Measurements from ENCODE around the gene BOD1.

BOD1 gene

GRCh38 chr5:173573126-173573960, 43.1 kb downstream of the BOD1 start:
- DNase-seq, result peak; percentile 91

- no peak for DNase-seq
Measured at GRCh38 chr5:173572431-173573125, 43.9 kb downstream of the BOD1 start.

DNA sequence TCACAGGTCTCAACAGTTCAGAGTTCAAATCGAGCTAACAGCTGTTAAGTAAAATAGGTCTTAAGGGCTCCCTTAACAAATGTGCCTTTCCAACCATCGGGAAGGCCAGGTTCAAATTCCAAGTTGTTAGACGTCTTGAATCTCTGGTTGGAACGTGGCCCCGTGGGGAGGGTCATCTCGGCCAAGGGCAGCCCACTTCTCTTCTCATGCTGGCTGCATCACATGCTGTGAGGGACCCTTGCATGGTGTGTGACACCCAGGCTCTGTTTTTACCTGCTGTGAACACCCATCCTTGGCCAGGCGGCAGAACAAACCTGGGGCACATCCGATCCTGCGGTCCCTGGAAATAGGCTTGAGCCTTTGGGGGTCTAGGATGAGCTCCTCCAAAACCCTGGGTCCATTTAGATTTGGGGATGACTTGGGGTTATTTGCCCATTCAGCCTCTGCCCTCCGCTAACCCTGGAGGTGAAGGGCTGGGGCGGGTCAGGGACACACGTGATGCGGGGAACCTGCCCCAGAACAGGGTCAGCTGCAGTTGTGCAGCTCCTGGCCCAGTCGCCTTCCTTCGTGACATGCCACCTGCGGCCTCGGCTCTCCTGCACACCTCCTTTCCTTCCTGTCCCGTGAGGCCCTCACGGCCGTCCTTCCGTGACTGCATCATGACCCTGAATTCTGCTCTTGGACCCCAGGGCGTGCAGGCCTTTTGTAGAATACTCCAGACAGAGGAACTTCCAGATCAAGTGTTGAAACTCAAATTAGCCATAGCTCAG, 45.9 kb downstream of the BOD1 start:
- DNase-seq, result no peak

DNA sequence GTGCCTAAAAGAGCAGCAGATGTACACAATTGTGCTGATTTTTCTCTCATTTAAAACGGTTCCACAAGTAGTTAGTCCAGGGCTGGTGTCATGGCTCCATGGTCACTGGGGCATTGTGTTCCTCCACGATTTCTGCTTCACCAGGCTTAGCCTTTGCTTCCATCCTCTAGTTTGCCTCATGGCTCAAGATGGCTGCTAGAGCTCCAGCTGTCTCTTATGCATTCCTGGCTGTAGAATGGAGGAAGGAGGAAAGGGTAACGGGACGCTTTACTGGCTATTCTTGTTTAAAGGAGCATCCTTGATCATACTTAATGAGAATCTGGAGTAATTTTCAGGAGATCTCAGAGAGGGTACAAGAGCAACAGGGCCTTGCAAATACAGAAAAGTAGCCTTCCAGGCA, 47.7 kb downstream of the BOD1 start:
- DNase-seq, result no peak

DNA sequence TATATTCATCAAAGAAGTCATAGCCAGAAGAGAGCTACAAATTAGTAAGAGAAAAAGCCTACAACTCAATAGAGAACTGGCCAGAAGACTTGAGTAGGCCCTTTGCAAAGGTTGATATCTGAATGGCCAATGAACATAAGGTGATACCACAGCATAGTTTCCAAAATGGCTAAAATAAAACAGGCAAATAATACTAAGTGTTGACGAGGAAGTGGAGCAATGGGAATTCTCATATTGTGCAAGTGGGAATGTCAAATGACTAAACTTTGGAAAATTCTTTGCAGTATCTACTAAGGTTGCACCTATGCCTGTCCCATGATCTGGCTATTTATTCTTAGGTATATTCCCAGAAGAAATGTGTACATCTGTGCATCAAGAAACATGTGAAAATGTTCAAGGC, 48.3 kb downstream of the BOD1 start:
- DNase-seq, result no peak

- DNase-seq, result no peak
Measured at GRCh38 chr5:173567548-173567947, 48.9 kb downstream of the BOD1 start.

GRCh38 chr5:173565491-173566072, 50.9 kb downstream of the BOD1 start:
- DNase-seq, result no peak

GRCh38 chr5:173564106-173564505, 52.3 kb downstream of the BOD1 start:
- no peak for DNase-seq

GRCh38 chr5:173563246-173563645, 53.2 kb downstream of the BOD1 start:
- no peak for DNase-seq

DNA sequence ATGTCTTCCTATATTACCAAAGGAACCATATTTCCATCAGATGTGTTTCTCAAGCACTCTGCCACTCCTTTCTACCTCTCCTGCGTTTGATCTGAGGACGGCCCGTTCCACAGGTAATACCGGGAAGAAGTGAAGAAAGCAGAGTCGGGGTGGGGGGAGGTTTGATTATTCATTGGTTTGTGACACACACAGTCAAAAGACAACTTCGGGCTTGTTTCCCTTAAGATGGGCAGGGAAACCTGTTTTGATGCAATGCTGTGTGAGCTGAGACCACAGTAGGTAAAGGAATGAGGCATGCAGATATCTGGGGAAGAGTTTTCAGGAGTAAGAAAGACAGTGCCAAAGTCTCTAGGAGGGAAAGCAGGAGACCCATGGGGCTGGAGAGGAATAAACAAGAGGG, 54.0 kb downstream of the BOD1 start:
- DNase-seq, result no peak
